ENCODE measurements around the gene CEP76. TPM values are rescaled to one million over a fixed set of nuclear protein-coding genes. Genes with fewer than 3 reads are reported as not detected.

CEP76 gene
- total RNA-seq, 1 donor from 2014 or later = 3.7 TPM

DNA sequence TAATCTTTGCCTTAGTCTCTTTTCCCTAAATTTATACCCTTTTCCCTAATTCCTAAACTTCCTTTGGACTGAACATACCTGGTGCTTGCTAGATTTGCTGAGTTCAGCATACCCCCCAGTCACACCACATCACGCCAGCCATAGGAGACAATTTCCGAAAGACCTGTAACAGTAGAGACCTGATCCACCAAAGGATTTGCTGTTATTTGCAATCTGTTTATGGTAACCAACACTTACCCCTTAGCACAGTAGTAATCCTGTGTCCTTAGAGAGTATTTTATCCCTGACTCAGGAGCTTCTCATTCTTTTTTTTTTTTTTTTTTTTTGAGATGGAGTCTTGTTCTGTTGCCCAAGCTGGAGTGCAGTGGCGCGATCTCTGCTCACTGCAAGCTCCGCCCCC is 8.9 kb upstream of the CEP76 start:
- no peak for DNase-seq (ENCODE audit: low spot score)

DNA sequence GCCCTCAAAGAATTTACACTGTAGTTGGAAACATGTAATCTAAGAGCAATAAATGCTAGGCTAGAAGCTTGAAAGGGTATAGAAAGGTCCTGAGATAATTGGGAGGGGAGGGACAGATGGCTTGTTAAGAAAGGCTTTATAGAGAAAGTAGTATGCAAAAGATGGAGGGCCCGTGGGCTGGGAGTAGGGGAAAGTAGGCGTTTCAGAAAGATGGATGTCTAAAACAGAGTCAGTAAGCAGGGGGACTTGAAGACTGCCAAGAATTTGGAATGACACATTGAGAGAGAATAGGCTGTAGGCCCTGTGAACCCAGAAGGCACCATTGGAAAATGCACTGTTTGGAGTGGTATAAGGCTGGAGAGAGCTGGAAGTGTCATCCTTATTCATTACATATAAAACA is 1.1 kb upstream of the CEP76 start:
- DNase-seq (ENCODE audit: low spot score) = no peak

- no peak for DNase-seq (ENCODE audit: low spot score)
Measured at GRCh38 chr18:12703096-12703567, 609 bp upstream of the CEP76 start.

- no peak for DNase-seq (ENCODE audit: low spot score)
Measured at GRCh38 chr18:12701161-12701560, 1.4 kb downstream of the CEP76 start.

- no peak for DNase-seq (ENCODE audit: low spot score)
Measured at GRCh38 chr18:12699747-12700146, 2.8 kb downstream of the CEP76 start.

DNA sequence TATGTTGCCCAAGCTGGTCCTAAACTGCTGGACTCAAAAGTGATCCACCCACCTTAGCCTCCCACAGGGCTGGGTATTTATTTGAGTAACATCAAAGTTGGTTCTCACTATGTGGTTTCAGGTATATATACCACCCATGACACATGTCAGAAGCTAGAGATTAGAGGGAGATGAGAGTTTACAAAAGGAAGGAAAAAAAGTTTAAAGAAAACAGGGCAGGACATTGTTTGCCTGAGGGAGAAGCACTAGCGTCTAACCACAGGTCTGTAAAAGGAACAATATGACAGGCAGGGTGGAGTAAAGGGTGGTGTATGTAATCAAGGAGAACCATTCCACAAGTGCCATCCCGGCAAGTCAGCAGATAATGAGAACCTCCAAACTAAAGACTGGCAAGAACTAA is 8.5 kb downstream of the CEP76 start:
- DNase-seq (ENCODE audit: low spot score) = no peak

- no peak for DNase-seq (ENCODE audit: low spot score)
Measured at GRCh38 chr18:12692206-12692605, 10.3 kb downstream of the CEP76 start.

- no peak for DNase-seq (ENCODE audit: low spot score)
Measured at GRCh38 chr18:12689256-12689850, 13.2 kb downstream of the CEP76 start.

- no peak for DNase-seq (ENCODE audit: low spot score)
Measured at GRCh38 chr18:12686100-12686499, 16.4 kb downstream of the CEP76 start.

DNA sequence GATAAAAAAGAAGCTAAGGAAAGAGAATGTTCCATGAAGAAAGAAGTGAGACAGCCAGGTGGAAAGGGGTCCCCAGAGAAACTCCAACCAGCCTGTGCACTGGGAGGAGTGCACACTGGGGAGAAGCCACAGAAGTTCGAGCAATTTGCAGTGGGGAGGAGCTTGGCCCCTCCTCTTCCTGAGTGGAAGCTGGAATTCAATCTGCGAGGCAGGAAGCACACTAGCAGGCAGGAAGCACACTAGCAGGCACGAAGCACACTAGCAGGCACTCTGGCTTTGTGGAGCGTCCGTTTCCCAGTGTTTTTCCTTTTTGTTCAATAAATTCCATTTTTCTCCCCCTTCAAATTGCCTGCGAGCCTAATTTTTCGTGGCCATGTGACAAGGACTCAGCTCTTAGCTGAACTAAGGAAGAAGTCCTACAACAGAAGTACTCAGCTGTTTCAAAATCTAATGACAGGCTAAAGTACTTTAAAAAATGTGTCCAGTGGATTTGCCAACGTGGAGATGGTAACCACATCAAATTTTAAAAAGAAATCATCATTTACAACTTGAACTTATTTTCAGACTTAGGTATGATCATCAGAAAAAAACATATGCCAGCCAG is 23.2 kb downstream of the CEP76 start:
- peak; percentile 56 for DNase-seq (ENCODE audit: low spot score)

GRCh38 chr18:12668041-12668440 is 34.5 kb downstream of the CEP76 start:
- no peak for DNase-seq (ENCODE audit: low spot score)

GRCh38 chr18:12659904-12660605 is 42.5 kb downstream of the CEP76 start:
- peak; percentile 70 for DNase-seq (ENCODE audit: low spot score)

GRCh38 chr18:12658426-12659138 is 43.9 kb downstream of the CEP76 start:
- DNase-seq (ENCODE audit: low spot score) = peak; percentile 30

DNA sequence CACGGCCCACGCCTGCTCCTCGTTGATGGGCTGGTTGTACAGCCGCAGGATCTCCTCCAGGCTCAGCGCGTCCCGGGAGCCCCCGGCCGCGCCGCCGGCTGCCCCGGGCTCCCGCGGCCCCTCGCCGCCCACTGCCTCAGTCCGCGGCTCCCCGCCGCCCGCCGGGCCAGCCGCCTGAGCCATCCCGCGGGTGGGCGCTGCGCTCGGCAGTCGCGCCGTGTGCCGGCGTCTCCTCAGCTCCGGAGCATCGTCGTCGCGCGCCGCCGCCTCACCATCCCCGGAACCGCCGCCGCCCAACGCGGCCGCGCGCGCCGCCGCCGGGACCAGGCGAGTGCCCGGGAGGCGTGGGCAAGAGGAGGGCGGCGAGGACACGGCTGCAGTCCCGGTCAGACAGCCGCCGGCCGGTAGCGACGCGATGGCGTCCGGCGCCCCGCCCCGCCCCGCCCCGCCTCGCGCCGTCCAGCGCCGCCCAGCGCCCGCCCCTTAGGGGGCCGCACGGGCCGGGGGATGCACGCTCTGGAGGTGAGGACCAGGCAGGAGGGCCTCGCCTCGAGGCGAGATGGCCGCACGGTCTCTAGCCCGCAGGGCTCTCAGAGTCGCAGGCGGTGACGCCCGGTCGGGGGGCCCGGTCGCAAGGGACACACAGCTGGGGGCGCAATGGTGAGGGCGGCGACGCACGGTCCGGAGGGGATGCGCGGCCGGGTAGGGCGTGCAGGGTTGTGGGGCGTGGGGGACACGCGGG is 44.7 kb downstream of the CEP76 start, which contains the start of gene SPIRE1:
TSS of gene SPIRE1 (minus strand) at position 424 of the 742 bp plus-strand sequence. CDS start at position 183, 241 bp downstream.
- peak; percentile 66 for DNase-seq (ENCODE audit: low spot score)

GRCh38 chr18:12656938-12657683 is 45.4 kb downstream of the CEP76 start:
- peak; percentile 15 for DNase-seq (ENCODE audit: low spot score)

GRCh38 chr18:12656605-12656937 is 46.0 kb downstream of the CEP76 start:
- DNase-seq (ENCODE audit: low spot score) = no peak

DNA sequence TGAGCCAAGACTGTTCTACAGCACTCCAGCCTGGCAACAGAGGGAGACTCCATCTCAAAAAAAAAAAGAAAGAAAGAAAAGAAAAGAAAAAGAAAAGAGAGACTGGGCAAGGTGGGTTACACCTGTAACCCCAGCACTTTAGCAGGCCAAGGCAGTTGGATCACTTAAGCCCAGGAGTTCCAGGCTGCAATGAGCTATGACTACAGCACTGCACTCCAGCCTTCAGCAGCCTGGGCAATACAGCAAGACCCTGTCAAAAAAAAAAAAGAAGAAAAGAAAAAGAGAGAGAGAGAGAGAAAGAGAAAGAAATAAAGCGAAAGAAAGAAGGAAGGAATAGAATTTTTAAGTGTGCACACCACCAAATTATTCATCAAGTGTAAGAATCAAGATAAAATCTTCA is 47.6 kb downstream of the CEP76 start:
- no peak for DNase-seq (ENCODE audit: low spot score)

DNA sequence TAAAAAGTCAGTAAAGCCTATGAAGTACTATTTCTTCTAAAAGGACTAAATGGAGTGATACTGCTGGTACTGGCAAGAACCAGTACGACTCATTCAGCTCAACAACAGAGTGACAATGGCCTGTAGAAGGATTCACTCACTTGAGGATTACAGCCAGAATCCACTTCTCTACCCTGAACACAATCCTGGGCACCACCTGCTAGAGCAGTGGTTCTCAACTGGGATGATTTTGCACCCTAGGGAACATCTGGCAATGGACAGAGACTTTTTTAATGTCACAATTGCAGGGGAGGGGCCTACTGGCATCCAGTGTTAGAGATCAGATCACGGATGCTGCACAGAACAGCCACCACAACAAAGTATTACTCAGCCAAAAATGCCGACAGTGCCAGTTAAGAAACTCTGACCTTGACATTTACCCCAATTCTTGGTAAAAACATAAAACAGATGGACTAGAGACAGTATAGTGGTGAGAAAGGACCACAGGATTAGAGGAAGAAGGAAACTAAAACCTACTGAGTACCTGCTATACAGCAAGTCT is 49.6 kb downstream of the CEP76 start:
- no peak for DNase-seq (ENCODE audit: low spot score)

DNA sequence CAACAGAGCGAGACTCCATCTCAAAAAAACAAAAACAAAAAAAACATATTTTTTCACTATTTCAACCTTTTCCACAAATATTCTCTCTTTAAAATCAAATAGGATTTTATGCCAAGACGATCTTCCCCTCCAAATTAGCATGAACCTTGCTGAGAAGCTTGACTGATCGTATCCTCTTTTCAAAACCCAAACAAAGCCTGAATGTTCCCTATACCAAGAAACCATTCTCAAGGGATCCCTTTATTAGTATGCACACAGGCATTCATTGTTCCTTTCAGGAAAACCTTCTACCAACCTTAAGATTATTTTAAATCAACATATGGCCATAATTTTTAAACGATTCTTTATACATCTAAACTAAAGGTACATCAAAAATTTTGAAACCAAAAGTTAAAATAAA is 50.9 kb downstream of the CEP76 start:
- no peak for DNase-seq (ENCODE audit: low spot score)

GRCh38 chr18:12647773-12648172 is 54.8 kb downstream of the CEP76 start:
- no peak for DNase-seq (ENCODE audit: low spot score)

- DNase-seq (ENCODE audit: low spot score) = peak; percentile 36
Measured at GRCh38 chr18:12645751-12646203, 56.7 kb downstream of the CEP76 start.
